K562 (cell line): ENCODE measurements around the gene TMEM87A. TPM values are rescaled to one million over a fixed set of nuclear protein-coding genes. Genes with fewer than 3 reads are reported as not detected.

Experiments
- ATAC-seq: fragments of 200-7000 bp; cut with Tn5 transposase; 3 replicates; pipeline ENCODE4 v1.9.1; 2020; ENCODE audit warnings: moderate library complexity
- BruUV-seq: library from RNA; stranded (reverse); fragments of 400-500 nt; replicated peaks from 2 replicates; lab custom pipeline; 2021; lab: Mats Ljungman, UMichigan
- CTCF ChIA-PET: fragments of 300-600 bp; formaldehyde crosslinking; extraction: SDS; loops from one replicate; lab custom pipeline; 2021; ENCODE audit warnings: low intra/inter-chr PET ratio; lab: Yijun Ruan, JAX
- POLR2A ChIA-PET: fragments of 300-600, 350-650 bp; sonication (Branson Sonifier 250); formaldehyde crosslinking; extraction: SDS; loops from one replicate; lab custom pipeline; 2021; ENCODE audit warnings: antibody characterized with exemption, inconsistent platforms; lab: Yijun Ruan, JAX
- DNase-seq, 4 experiments: peaks; one replicate each; pipeline versions ENCODE4 v3.0.0 to v3.0.0-alpha.2; 2011 to 2018; ENCODE audit warnings: low spot score in 3 of 4, mixed read lengths in 3 of 4; ENCODE audit errors: extremely low read depth in 1 of 4
- FAIRE-seq: peaks from 2 replicates; lab custom pipeline; 2011; peaks lifted over from hg19 to GRCh38; lab: Jason Lieb, UNC
- H2AFZ ChIP-seq: 2 replicates; pipeline ENCODE4 v1.6.0; 2011; ENCODE audit warnings: low read depth, low read length, control low read depth, inconsistent platforms
- H3K27ac ChIP-seq: fragments of 200-600 bp; 3 replicates; pipeline ENCODE4 v1.8.0; 2011; ENCODE audit warnings: low read depth, mild to moderate bottlenecking, control low read depth, inconsistent platforms, low read length, moderate library complexity, mixed read lengths; ENCODE audit errors: extremely low read depth
- H3K27me3 ChIP-seq, 2 experiments: fragments of 300-600 bp in 1 of 2; 2 replicates in 1 of 2; 3 replicates in 1 of 2; pipeline versions ENCODE4 v1.6.0 to v1.8.0; 2011; ENCODE audit warnings: inconsistent platforms in 2 of 2, low read length in 2 of 2, mild to moderate bottlenecking in 1 of 2, mixed read lengths in 1 of 2, moderate library complexity in 1 of 2; ENCODE audit not compliant: control insufficient read depth in 2 of 2, insufficient read depth in 2 of 2
- H3K36me3 ChIP-seq: fragments of 300-600 bp; 3 replicates; pipeline ENCODE4 v1.8.0; 2011; ENCODE audit warnings: mild to moderate bottlenecking, low read length, inconsistent platforms; ENCODE audit not compliant: control insufficient read depth, insufficient read depth
- H3K4me1 ChIP-seq, 2 experiments: fragments of 200-600 bp in 1 of 2; replicated peaks in 1 of 2; 2 replicates in 1 of 2; 3 replicates in 1 of 2; pipeline versions ENCODE4 v1.5.1 to v1.8.0; 2011; ENCODE audit warnings: inconsistent platforms in 2 of 2, low read length in 2 of 2, mild to moderate bottlenecking in 1 of 2, mixed read lengths in 1 of 2, moderate library complexity in 1 of 2; ENCODE audit not compliant: control insufficient read depth in 2 of 2, insufficient read depth in 2 of 2
- H3K4me2 ChIP-seq: 2 replicates; pipeline ENCODE4 v1.6.1; 2011; ENCODE audit warnings: low read length, control low read depth, inconsistent platforms, mixed read lengths; ENCODE audit not compliant: insufficient read depth
- H3K4me3 ChIP-seq: fragments of 200-600 bp; sonication (generic), shearing (Covaris generic); 2 replicates; pipeline ENCODE4 v1.5.1; 2016; ENCODE audit warnings: control low read depth, inconsistent platforms
- H3K79me2 ChIP-seq: fragments of 200-600 bp; 3 replicates; pipeline ENCODE4 v1.8.0; 2011; ENCODE audit warnings: low read length, inconsistent platforms; ENCODE audit not compliant: control insufficient read depth, insufficient read depth
- H3K9ac ChIP-seq, 2 experiments: 2 replicates each; pipeline versions ENCODE4 v1.6.0 to v1.6.1; 2011; ENCODE audit warnings: low read depth in 2 of 2, low read length in 2 of 2, control low read depth in 1 of 2, inconsistent platforms in 1 of 2, mild to moderate bottlenecking in 1 of 2, mixed read lengths in 1 of 2; ENCODE audit not compliant: insufficient read depth in 1 of 2
- H3K9me1 ChIP-seq: one replicate; pipeline ENCODE4 v1.6.0; 2011; ENCODE audit warnings: inconsistent platforms, mild to moderate bottlenecking, low read length, moderate library complexity; ENCODE audit not compliant: control insufficient read depth, insufficient read depth
- H3K9me3 ChIP-seq: replicated peaks from 2 replicates; pipeline ENCODE4 v1.5.1; 2011; ENCODE audit warnings: low read depth, low read length, inconsistent platforms; ENCODE audit not compliant: control insufficient read depth, insufficient read depth
- H4K20me1 ChIP-seq: replicated peaks from 2 replicates; pipeline ENCODE4 v1.6.1; 2011; ENCODE audit warnings: low read length, inconsistent platforms, mixed read lengths; ENCODE audit not compliant: control insufficient read depth, insufficient read depth
- BCLAF1 ChIP-seq, 2 experiments: fragments of 450-650 bp in 1 of 2; IDR thresholded peaks; 2 replicates each; pipeline ENCODE4 v1.6.1; 2011 to 2017; ENCODE audit warnings: low read depth in 2 of 2, antibody characterized with exemption in 1 of 2, borderline replicate concordance in 1 of 2, low read length in 1 of 2, mild to moderate bottlenecking in 1 of 2, mixed read lengths in 1 of 2; ENCODE audit not compliant: control insufficient read depth in 1 of 2
- BCOR ChIP-seq: fragments of 450-650 bp; IDR thresholded peaks from 2 replicates; pipeline ENCODE4 v1.6.1; 2016
- ERF ChIP-seq: fragments of 450-650 bp; formaldehyde crosslinking; IDR thresholded peaks from 2 replicates; pipeline ENCODE4 v1.4.0; 2020; ENCODE audit warnings: mild to moderate bottlenecking, mixed read lengths
- FUS ChIP-seq: fragments of 200-400 bp; formaldehyde crosslinking; optimal IDR thresholded peaks from 2 replicates; pipeline ENCODE3; 2017; ENCODE audit warnings: low read depth, low read length
- GATAD2A ChIP-seq: fragments of 450-650 bp; IDR thresholded peaks from 2 replicates; pipeline ENCODE4 v1.6.1; 2017
- GATAD2B ChIP-seq: fragments of 450-650 bp; IDR thresholded peaks from 2 replicates; pipeline ENCODE4 v1.6.1; 2017; ENCODE audit warnings: mild to moderate bottlenecking, borderline replicate concordance
- GTF3C2 ChIP-seq: IDR thresholded peaks from 3 replicates; pipeline ENCODE4 v1.6.1; 2011; ENCODE audit warnings: borderline replicate concordance, mild to moderate bottlenecking, moderate library complexity; ENCODE audit not compliant: insufficient read length; ENCODE audit errors: extremely low read depth
- HIVEP1 ChIP-seq: fragments of 250-450 bp; sonication (Bioruptor Pico); IDR thresholded peaks from 2 replicates; pipeline ENCODE4 v1.4.0; 2020; ENCODE audit warnings: mild to moderate bottlenecking
- HNRNPUL1 ChIP-seq: fragments of 200-400 bp; formaldehyde crosslinking; IDR thresholded peaks from 2 replicates; pipeline ENCODE4 v1.6.1; 2017; ENCODE audit warnings: low read length
- KLF6 ChIP-seq: fragments of 250-450 bp; sonication (Bioruptor Pico); IDR thresholded peaks from 2 replicates; pipeline ENCODE4 v1.4.0; 2020; ENCODE audit warnings: mild to moderate bottlenecking, moderate library complexity, borderline replicate concordance
- MLX ChIP-seq, 2 experiments: fragments of 450-650 bp in 1 of 2; sonication (generic) in 1 of 2; formaldehyde crosslinking; conservative IDR thresholded peaks; 2 replicates each; pipeline versions ENCODE4 v1.4.0 to v1.8.1; 2020 to 2022; ENCODE audit warnings: mild to moderate bottlenecking in 1 of 2, missing genetic modification reagents in 1 of 2
- MYNN ChIP-seq, 2 experiments: sonication (generic); formaldehyde crosslinking in 1 of 2; IDR thresholded peaks; 2 replicates each; pipeline versions ENCODE4 v1.5.0 to v1.6.1; 2016 to 2020; ENCODE audit warnings: antibody characterized with exemption in 1 of 2, missing genetic modification reagents in 1 of 2
- POLR3A ChIP-seq: IDR thresholded peaks from 2 replicates; pipeline ENCODE4 v1.6.1; 2011; ENCODE audit warnings: borderline replicate concordance, mild to moderate bottlenecking, moderate library complexity; ENCODE audit not compliant: insufficient read length, insufficient read depth; ENCODE audit errors: extremely low read depth
- RCOR1 ChIP-seq, 2 experiments: IDR thresholded peaks; 2 replicates each; pipeline ENCODE4 v1.6.1; 2012; ENCODE audit warnings: low read depth in 2 of 2, low read length in 2 of 2, borderline replicate concordance in 1 of 2, improper control_type of control experiment in 1 of 2
- ZFP36 ChIP-seq: fragments of 150-350 bp; IDR thresholded peaks from 2 replicates; pipeline ENCODE4 v1.6.1; 2018; ENCODE audit warnings: low read length, low read depth; ENCODE audit not compliant: partially characterized antibody
- ZNF778 ChIP-seq: fragments of 450-650 bp; formaldehyde crosslinking; IDR thresholded peaks from 2 replicates; pipeline ENCODE4 v1.4.0; 2020; ENCODE audit warnings: mild to moderate bottlenecking, moderate library complexity
- WGBS: fragments of 100-300 bp; shearing (Covaris generic); methylation state at CpG from one replicate; pipeline ENCODE4 v1.1.6; 2016; ENCODE audit warnings: low coverage, mixed read lengths; ENCODE audit not compliant: insufficient coverage; ENCODE audit errors: missing lambda C conversion rate; 5-methylcytosine and 5-hydroxymethylcytosine counted together
- in situ Hi-C: fragments of 300-500 bp; cut with MboI; formaldehyde crosslinking; loops from 4 replicates; pipeline ENCODE4 v1.15.0; 2018; ENCODE audit warnings: inconsistent platforms, mixed read lengths
- intact Hi-C: fragments of 100-400 bp; cut with micrococcal nuclease; formaldehyde crosslinking; loops from 2 replicates; pipeline ENCODE4 v1.14.2; 2022
- polyA plus RNA-seq, 8 experiments: library from polyadenylated mRNA; depleted of rRNA in 4 of 8; stranded (reverse) in 5 of 8; unstranded in 3 of 8; fragments of >200 nt; fragmentation: Nextera tagmentation in 2 of 8; fragmentation: Illumina TruSeq in 1 of 8; extraction: Ambion mirVana in 2 of 8; extraction: Trizol in 1 of 8; gene quantifications; 2 replicates each; pipeline versions ENCODE4 v1.2.1 to v1.2.3, GENCODE V29; 2011 to 2014; ENCODE audit warnings: inconsistent platforms in 1 of 8, missing spikeins in 1 of 8
- total RNA-seq, 7 experiments: library from RNA; depleted of rRNA in 6 of 7; stranded (reverse); fragments of >200 nt in 6 of 7; fragmentation: Illumina TruSeq in 2 of 7; extraction: Trizol in 2 of 7; gene quantifications; 2 replicates each; pipeline versions ENCODE4 v1.2.1 to v1.2.3, GENCODE V29; 2011 to 2021; ENCODE audit warnings: low replicate concordance in 1 of 7

TMEM87A gene
- total and polyA plus RNA-seq, 9 of the 15 experiments (the other 6 are each of a cell fraction or from before 2014, with no cell fraction given): 16.6 to 43.3 (median 29.6) TPM

GRCh38 chr15:42283671-42284070 is 10.4 kb upstream of the TMEM87A start:
- DNase-seq (no peak), FAIRE-seq (no peak), ATAC-seq (no peak)
- 45% methylated on average over 3 of the region's 3 CpGs for WGBS
- H3K9ac ChIP-seq: no peak overlapping the region
- H4K20me1 ChIP-seq: no peaks in the 10 kb centered on the region
- peaks cover 9% of the 10 kb centered on the region; the same call in 1 of the 3 replicates for H3K36me3 ChIP-seq
- in situ Hi-C loops (no loop called here), intact Hi-C loops (no loop called here)
- H3K4me3 ChIP-seq: no peak overlapping the region
- H3K27me3 ChIP-seq: no peaks in the 10 kb centered on the region
- H2AFZ ChIP-seq: no peak overlapping the region
- H3K4me1 ChIP-seq: peaks cover 0 to 12% of the 10 kb centered on the region in 2 experiments; a peak in 3 of 5 replicates
- no peak overlapping the region for H3K27ac ChIP-seq
- no peaks in the 10 kb centered on the region for H3K79me2 ChIP-seq
- no TSS peak for BruUV-seq
- no peaks in the 10 kb centered on the region for H3K9me1 ChIP-seq
- no peak overlapping the region for H3K4me2 ChIP-seq
- no peaks in the 10 kb centered on the region for H3K9me3 ChIP-seq
- POLR2A ChIA-PET: interaction anchor here (0.7 to 1.7 kb wide), 3 partner anchors 9 to 13 kb away, joined by 3 to 5 read pairs (median 4); no protein-coding TSS in a partner anchor
- CTCF ChIA-PET: no interaction called here
- TF ChIP-seq ZNF778 (CRISPR knock-in tag) (no peak), FUS (no peak), MYNN (IDR thresholded peaks at IDR 0.05) (no peak), MYNN (CRISPR knock-in tag; IDR thresholded peaks at IDR 0.05) (no peak), HNRNPUL1 (no peak), KLF6 (CRISPR knock-in tag) (no peak), BCLAF1 (IDR thresholded peaks at IDR 0.05; ENCODE audit: borderline replicate concordance in 1 of 2, control insufficient read depth in 1 of 2, low read depth in 2 of 2, low read length in 1 of 2) (no peak), ERF (no peak), GATAD2A (no peak), BCOR (no peak), GTF3C2 (no peak), MLX (CRISPR knock-in tag; conservative IDR thresholded peaks at IDR 0.05) (no peak), GATAD2B (no peak), POLR3A (no peak), RCOR1 (IDR thresholded peaks at IDR 0.05; ENCODE audit: borderline replicate concordance in 1 of 2, low read depth in 2 of 2, low read length in 2 of 2) (no peak), HIVEP1 (no peak), ZFP36 (no peak)
